Liver (tissue), 3 donors: ENCODE results near the gene GLIPR1L2.

Experiments
- CTCF ChIP-seq: fragments of 150-350 bp; IDR thresholded peaks from 2 replicates; pipeline ENCODE4 v1.5.1; 2017; ENCODE audit warnings: improper control_type of control experiment, low read depth, low read length; ENCODE audit not compliant: missing input control
- EGR1 ChIP-seq, 2 donors: IDR thresholded peaks; 2 replicates each; pipeline ENCODE4 v1.6.1; 2016 to 2018; ENCODE audit warnings: antibody characterized with exemption in 2 of 2, low read depth in 2 of 2
- FOXA1 ChIP-seq: IDR thresholded peaks from 2 replicates; pipeline ENCODE4 v1.6.1; 2016; ENCODE audit warnings: antibody characterized with exemption
- GABPA ChIP-seq, 2 donors: IDR thresholded peaks in 1 of 2; conservative IDR thresholded peaks in 1 of 2; 2 replicates each; pipeline ENCODE4 v1.6.1; 2016; ENCODE audit warnings: antibody characterized with exemption in 2 of 2, mild to moderate bottlenecking in 1 of 2, moderate library complexity in 1 of 2
- HNF4A ChIP-seq, 2 donors: conservative IDR thresholded peaks; 2 replicates each; pipeline ENCODE4 v1.6.1; 2016; ENCODE audit warnings: antibody characterized with exemption in 2 of 2, mild to moderate bottlenecking in 2 of 2
- JUND ChIP-seq, 2 donors: IDR thresholded peaks; 2 replicates each; pipeline ENCODE4 v1.6.1; 2016; ENCODE audit warnings: antibody characterized with exemption in 2 of 2
- NR2F2 ChIP-seq: IDR thresholded peaks from 2 replicates; pipeline ENCODE4 v1.6.1; 2016; ENCODE audit warnings: antibody characterized with exemption
- RAD21 ChIP-seq, 2 donors: IDR thresholded peaks; 2 replicates each; pipeline ENCODE4 v1.6.1; 2016; ENCODE audit warnings: antibody characterized with exemption in 2 of 2, mild to moderate bottlenecking in 2 of 2
- REST ChIP-seq: IDR thresholded peaks from 2 replicates; pipeline ENCODE4 v1.6.1; 2016; ENCODE audit warnings: antibody characterized with exemption, mild to moderate bottlenecking
- YY1 ChIP-seq: IDR thresholded peaks from 2 replicates; pipeline ENCODE4 v1.6.1; 2016; ENCODE audit warnings: antibody characterized with exemption, mild to moderate bottlenecking
- donor health status: healthy.
- donor health status: healthy.

- TF ChIP-seq RAD21 (IDR thresholded peaks at IDR 0.05) (no peak), CTCF (no peak), JUND (IDR thresholded peaks at IDR 0.05) (no peak), FOXA1 (no peak), GABPA (IDR thresholded peaks at IDR 0.05 in 1 of 2, conservative IDR thresholded peaks at IDR 0.05 in 1 of 2) (no peak), EGR1 (IDR thresholded peaks at IDR 0.05; ENCODE audit: low read depth in 2 of 2) (no peak), YY1 (no peak), REST (no peak), NR2F2 (no peak), HNF4A (conservative IDR thresholded peaks at IDR 0.05) (no peak)
These were observed 90.9 kb downstream of the GLIPR1L2 start for GRCh38 chr12:75481774-75482173.
